Hematopoietic multipotent progenitor cell treated with erythropoietin and hydrocortisone succinate and interleukin-3 and kit ligand, for 4 days (in vitro differentiated cells): ENCODE measurements around the gene ELL2.
A peak's percentile ranks its signal among the peaks of the same experiment; 100 is the strongest.

Experiments used
- DNase-seq: peaks from one replicate; pipeline ENCODE4 v3.0.0-alpha.2; 2015

The ELL2 gene

DNA sequence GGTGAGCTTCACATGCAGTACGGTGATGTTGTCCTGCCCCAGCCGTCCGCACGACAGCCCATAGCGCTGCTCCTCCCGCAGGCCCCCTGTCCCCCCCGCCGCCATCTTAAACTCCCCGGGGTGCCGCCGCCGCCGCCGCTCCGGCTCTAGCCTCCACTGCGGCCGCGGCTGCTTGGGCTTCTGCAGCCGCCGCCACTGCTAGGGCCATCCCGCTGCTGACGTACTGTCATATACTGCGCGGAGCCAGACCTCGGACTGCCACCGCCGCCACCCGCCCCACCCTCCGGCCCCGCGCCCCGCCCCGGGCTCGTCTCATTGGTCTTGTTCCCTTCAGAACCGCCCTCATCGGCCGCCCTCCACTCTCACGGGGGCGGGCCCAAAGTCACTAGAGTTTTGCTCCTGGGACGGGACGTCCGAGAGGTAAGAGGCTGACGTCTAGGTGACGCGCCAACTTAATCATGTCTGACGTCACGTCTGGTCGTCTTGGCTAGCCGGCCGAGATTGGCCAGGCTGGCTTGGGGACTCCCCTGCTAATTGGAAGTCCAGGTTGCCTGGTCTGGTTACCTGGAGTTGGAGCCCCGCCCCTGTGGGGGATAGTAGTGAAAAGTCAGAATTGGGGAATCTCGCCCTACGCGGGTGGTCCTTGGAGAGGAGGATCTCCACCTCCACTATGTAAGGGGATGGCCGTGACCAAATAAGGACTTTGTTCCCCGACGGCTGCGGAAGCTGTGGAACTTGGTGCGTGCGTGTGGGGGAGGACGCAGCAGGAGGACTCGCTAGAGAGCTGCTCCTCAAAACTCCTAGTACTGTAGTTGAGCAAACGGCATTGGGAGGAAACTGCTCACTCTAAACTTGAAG, at the start of gene ELL2:
Gene ELL2, minus strand, starts transcription at position 235 of the 858 bp plus-strand sequence. Its CDS starts 130 bp downstream, at position 105.
- peak; percentile 99 for DNase-seq

DNA sequence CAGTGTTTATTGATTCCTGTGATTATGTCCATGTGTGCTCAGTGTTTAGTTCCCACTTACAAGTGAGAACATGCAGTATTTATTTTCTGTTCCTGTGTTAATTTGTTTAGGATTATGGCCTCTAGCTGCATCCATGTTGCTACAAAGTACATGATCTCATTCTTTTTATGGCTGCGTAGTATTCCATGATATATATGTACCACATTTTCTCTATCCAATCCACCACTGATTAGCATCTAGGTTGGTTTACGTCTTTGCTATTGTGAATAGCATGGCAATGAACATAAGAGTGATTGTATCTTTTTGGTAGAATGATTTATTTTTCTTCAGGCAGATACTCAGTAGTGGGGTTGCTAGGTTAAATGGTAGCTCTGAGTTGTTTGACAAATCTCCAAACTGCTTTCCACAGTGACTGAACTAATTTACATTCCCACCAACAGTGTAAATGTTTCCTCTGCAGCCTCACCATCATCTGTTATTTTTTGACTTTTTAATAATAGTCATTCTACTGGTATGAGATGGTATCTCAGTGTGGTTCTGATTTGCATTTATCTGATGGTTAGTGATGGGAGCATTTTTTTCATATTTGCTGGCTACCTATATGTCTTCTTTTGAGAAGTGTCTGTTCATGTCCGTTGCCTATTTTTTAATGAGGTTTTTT, 47.5 kb upstream of the ELL2 start:
- DNase-seq: no peak

DNA sequence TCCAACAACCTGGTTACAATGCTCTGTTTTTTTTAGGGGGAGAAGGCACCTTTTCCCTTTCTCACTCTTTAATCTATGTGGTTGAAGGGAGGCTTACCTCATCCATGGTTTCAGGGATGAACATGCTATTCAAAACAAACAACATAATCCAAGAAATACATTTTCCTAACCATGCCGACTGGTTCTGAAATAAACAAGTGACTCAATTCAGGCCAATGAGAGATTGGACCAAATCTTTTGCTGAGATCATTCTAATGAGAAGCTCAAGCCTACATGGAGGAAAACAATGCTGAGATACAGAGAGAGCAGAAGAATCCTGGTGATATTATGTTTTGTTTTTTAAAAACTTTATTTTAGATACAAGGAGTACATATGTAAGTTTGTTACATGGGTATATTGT, 46.8 kb upstream of the ELL2 start:
- no peak for DNase-seq

DNA sequence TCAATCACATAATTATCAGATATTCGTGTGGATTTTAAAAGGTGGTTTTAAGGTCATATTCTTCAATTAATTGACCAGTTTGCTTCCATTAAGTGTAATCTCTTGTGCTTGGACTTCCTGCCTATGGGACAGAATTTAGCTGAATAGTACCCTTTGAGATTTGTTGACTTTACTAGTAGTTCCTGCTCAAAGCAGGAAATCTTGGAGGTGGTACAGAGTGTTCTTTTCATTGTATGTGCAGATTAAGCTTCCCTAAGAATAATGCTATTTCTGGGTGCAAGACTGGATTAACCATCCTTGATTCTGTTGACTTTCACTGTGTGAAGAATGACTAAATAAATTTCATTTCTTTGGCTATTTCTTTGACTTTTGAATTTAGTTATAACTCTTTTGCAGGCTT, 45.4 kb upstream of the ELL2 start:
- no peak for DNase-seq

DNA sequence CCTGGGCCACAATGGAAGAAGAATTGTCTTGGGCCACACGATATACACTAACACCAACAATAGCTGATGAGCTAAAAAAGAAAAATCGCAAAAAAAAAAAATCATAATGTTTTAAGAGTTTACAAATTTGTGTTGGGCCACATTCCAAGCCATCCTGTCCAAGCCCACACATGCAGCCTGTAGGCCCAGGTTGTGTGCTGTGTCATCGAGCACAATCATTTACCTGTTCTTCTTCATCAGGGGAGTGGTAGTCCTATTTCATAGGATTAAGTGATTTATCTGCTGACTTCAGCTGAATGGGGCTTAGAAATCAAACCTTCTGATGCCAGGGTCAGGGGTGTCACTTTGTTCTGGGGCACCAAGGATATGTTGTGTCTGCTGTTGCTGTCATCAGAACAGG, 44.6 kb upstream of the ELL2 start:
- DNase-seq: no peak

DNA sequence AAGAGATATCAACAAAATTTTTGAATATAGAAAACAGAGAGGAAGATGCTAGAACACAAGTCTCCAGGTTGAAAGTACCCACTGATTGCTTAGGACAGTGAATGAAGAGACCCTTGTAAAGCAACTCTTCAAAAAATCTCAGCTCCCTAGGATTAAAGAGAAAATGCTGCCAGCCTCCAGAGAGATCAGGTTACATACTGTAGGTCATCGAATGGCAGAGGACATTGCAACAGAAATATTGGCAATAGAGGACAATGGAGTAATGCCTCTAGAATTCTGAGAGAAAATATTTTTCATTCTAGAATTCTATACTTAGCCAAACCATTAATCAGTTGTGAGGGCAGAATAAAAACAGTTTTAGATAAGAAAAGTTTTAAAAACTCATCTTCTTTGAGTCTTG, 43.1 kb upstream of the ELL2 start:
- no peak for DNase-seq

DNA sequence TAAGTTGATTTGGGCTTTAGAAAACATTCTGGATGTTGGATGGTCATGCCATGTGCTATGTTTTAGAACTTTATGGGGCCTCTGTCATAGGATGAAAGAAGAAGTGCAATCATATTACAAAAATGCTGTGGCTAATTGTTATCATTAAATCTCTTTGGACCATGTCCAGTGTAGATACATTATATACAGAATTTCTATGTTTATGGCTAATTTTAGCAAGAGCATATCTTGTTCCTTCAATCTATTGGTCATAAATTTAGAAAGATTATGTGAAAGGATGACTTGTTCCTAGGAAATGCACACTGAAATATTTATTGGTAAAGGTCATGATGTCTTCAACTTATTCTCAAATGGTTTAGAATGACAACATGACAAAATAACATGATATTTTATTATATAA, 42.4 kb upstream of the ELL2 start:
- DNase-seq: no peak

DNA sequence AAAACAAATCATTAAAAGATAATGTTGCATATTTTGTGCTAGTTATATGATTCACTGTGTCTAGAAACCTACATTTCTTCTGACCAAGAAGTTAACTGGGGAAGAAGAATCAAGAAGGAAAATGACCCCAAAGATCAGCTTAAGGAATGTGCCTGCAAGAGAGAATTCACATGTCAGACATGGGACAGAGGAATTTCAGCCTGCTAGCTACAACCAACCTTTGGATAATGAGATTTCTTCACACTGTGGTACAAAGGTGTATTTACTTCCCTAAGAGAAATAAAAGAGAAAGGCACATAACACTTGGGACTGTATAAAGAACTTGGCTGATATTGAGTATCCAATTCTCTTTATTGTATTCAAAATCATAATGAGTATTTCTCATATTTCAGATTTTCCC, 39.6 kb upstream of the ELL2 start:
- DNase-seq: no peak

DNA sequence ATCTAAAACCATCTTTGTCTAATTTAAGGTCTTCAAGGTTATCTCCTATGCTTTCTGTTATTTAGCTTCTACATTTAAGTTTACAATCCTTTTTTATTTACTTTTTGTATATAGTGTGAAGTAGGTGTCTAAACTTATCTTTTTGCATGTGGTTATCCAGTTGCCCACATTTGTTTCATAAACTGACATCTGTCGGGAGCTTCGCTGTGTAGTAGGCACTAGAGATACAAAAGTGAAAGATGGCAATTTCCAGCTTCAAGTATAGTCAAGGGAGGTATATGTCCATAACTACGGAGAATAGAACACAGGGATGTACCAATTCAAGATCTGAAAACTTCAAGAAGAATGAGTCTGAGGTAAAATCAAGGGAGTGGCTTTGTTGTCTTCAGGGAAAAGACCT, 38.7 kb upstream of the ELL2 start:
- no peak for DNase-seq

DNA sequence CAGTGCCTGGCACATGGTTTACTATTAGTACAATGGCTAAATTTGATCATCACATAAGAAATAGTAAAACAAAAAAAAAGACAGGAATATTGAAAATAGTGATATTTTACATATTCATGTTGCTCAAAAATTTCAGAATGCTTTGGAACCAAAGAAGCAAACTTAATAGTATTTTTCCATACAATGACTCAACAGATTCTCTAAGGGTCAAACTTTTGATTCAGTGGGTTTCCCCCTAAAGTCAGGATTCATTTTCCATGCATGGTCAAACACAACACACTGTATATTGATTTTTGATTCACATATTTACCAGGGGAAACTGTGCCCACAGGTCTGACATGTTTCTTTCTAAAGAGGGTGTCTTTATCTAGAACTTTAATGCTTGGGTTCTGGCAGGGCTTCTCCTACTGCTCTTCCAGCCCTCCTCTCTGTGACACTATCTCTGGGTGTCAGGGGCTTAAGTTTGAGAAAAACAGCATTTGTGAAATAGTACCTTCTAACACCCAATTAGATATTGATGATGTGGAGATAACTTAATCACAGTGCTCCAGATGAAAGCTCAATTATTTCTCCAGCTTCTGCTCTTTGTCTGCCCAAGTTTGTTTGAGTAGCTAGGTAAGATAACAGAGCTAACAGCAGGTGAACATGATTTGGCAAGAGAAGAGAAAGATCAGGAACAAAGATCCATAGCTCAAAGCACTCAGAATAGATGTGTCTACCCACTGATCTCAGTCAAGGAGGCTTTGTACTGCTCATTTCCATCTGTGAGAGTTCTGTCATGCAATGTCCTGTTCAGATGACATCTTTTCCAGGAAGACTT, 35.5 kb upstream of the ELL2 start:
- DNase-seq: peak; percentile 58

DNA sequence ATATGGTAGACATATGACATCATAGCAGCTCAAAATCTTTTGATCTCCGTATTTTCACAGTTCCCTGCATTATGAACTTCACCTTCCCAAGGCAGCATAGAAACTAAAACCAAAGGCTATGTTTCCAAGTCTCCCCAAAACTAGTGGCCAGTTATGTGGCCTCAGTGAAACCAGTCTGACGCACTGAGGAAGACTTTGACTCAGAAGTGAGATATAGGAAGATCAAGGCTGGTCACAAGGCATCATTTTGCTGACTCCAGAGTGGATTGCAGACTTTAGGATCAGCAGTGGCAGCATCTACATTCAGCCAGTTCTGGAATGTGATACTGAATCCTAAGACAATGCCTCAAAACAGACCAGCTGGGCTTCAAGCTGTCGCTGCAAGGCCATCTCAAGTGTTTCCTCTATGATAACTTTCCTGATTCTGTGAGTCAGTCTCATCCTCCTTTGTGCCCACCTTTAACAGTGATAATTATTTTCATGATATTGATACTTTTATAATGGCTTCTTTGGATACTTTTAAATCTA, 34.4 kb upstream of the ELL2 start:
- no peak for DNase-seq

DNA sequence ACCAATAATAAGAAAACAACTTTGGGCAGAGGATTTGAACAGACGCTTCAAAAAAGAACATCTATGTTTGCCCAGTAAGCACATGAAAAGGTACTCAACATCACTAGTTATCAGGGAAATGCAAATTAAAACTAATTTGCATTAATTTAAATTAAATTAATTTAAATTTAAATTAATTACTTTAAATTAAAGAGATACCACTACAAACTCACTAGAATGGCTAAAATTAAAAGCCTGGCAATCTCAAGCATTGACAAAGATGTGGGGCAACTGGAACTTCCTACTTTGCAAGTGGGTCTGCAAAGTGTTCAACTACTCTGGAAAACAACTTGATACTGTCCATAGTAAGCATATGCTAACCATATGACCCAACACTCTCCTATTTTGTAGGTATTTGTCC, 32.1 kb upstream of the ELL2 start:
- DNase-seq: no peak

DNA sequence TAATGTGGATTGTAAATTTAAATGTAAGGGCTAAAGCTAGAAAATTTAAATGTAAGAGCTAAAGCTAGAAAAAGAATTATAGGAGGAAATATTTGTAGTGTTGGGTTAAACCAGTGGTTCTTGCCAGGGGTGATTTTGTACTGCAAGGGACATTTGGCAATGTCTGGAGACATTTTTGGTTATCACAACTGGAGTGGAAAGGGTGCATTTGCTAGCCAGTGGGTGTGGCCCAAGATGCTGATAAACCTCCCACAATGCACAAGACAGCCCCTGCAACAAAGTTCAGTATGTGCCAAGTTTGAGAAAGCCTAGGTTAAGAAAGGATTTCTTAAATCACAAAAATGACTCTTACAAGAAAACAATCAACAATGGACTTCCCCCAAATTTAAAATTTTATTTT, 31.6 kb upstream of the ELL2 start:
- DNase-seq: peak; percentile 70

DNA sequence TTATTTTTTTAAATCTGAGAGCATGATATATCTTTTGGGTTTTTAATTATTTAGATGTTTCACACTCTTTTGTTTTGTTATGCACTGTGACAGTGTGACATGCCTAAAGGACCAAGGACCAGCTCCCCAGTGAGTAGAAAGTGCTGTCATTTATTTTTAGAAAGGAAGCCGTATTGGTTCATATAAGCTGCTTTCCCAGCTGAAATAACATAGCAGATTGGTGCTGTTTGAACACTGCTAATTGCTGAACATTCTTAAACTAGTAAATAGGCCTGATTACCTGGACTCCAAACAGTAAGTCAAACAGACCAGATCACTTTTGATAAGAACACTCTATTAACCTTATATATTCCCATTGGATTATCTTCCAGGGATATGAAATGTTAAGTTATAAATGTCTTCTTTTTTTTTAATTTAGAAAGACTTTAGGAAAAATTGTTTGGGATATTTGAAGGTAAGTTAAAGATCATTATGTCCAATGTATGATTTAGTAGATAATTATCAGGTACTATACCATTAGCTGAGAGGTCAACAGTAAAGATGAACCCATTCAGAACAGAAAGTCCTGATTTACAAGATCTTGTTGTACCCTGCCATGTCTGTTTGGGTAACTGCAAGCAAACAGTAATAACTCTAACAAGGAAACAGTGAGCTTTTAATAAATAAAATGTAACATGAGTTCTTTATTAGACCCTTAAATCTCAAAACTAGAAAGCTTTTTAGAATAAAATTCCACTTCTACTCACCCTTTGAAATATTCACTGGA, 27.8 kb upstream of the ELL2 start:
- DNase-seq: no peak

DNA sequence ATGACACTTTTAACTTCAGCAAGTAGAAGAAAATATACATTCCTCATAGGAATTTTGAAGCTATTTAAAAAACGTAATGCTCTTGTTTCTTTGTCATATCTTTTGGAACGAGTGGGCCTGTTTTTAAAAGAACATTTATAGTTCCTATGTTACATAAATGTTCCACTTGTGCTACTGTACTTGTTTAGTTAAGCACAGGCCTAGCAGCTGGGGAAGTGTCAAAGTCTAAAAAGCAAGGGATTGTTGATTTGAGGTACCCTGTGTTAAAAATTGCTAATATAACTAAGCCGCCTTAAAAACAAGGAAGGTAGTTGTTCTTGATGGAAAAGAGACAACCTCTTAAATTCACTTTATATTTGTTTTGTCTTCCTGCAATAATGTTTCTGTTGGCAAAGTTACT, 27.2 kb upstream of the ELL2 start:
- no peak for DNase-seq

DNA sequence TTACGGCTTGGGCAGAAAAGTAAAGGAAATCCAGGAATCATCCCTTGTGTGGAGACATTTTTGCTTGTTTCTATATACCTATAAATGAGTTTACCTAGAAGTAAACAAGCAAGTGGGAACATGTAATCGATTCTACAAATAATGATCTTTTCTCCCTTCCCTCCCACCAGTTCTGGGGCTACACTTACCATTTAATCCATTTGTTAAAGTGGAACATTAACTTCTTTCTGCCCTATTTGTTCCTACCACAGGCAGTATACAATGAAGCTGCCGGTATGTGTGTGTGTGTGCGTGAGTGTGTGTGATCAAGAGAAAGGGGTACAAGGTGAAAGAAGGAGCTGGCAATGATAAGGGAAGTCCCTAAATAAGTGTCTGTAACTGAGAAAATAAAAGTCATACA, 26.4 kb upstream of the ELL2 start:
- DNase-seq: no peak

DNA sequence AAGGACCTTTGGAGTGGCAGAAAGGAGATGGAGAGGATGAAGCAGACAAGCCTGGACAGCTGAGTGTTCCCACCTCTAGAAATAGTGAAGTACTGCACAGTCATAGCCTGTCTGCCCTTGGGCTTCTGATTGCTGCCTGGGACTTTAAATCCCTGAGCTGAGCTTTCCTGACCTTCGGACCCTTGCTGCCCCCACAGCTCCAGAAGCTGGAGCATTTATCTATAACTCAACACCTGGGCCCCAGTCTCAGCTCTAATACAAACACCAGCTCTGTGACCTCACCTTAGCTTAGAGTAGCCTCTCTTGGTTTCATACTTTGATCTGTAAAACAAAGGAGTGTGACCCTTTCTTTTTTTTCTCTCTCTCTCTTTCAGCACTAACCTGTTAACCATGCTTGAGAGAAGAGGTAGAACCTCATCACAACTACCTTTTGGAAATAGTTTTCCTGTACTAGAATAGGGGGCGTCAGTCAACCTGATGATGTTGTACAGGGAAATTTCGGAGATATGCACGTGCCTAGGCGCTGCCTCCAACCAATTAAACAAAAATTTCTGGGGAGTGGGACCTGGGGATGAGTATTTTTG, 25.4 kb upstream of the ELL2 start:
- no peak for DNase-seq

DNA sequence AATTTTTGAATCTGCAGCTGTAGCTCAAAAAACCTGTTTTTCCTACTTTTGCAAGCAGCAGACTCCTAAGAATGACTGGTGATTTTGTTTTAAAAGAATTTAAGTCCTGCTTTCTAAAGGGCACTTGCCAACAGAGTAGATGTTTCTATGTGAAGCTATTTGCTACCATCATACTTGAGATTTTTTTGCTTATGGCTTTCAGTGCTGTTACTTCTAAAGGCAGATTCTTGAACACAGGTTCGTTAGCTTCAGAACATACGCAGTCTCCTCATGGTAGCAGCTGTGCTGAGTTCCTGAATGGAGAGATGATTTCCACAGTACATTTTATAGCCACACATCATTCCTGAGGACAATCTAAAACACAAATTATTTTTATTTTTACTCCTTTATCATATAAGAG, 24.4 kb upstream of the ELL2 start:
- no peak for DNase-seq

DNA sequence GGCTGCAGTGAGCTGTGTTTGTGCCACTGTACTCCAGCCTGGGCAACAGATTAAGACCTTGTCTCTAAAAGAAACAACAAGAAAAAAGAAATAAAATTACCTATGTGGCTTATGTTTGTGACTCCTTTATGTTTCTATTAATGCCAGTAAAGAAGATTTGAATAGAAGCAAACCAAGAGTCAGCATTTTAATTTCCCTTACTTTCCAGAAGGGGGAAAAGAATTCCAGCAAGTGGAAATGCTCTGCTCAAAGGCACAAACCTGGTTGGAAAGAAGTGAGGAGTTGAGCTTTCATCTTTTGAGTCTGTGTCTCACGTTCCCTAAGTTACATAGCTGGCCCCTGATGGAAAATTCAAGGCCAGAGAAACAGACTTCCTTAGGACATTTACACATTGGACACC, 23.6 kb upstream of the ELL2 start:
- no peak for DNase-seq

DNA sequence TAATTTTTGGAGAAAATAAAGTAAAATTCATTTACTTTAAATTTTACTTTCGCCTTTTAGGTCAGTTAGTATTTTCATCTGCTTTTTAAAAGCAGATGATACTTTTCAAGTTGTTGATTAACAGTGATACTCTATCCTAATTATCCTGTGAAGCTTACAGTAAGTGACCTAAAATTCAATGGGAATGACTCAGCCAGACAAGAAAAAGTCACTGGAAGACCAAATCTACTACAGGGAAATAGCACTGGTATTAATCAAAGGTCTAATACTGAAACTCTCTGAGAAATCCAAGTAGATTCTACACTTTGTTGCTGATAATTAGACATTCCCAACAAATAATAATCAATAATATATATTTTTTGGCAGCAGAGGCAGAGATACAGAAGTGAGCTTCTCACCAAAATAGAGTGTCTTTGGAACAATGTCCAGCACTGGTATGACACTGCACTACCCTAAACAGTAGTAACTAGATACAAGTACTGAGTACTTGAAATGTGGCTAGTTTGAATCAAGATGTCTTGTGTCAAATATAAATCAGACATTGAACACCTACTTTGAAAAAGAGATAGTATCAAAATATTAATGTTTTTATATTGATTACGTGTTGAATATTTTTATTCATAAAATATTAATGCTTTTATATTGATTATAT, 22.8 kb upstream of the ELL2 start:
- no peak for DNase-seq

DNA sequence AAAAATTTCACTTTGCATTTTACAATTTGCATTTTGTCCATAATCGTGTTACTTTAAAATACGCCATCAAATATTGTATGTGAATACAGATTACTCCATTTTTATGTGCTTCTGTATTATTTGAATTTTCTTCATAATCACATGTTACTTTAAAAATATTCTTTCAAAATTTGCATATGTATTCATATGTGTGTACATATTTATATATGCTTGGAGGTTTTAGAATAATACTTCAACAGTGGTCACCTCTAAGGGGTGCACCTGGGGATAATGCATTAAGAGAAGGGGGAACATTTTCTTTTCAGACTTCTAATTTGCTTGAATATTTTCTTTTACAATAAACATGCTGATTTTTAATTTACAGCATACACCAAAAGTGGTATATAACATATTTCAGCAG, 21.9 kb upstream of the ELL2 start:
- no peak for DNase-seq

DNA sequence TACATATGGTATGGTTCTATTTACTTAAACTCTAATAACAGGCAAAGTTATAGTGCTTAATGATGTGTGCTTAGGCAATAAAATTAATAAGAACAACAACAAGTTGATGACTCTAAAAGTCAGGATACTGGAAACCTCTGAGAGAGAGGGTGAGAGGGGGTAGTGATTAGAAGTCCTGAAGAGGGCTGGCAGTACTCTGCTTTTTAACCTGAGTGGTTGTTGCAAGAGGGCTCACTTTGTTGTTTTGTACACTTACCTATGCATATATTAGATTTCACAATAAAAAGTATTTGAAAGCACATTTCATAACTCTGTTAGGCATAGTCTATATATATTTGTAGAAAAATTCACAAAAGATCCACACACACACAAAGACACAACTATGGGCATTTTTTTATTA, 21.4 kb upstream of the ELL2 start:
- no peak for DNase-seq
